HG03066 (cell line): Measurements from ENCODE around the gene PGA5.
A peak's percentile ranks its signal among the peaks of the same experiment; 100 is the strongest.

Experiments
- ATAC-seq: cut with Tn5 transposase; IDR thresholded peaks from one replicate; pipeline ENCODE4 v1.9.1; 2021; ENCODE audit warnings: low read depth; ENCODE audit not compliant: unreplicated experiment

Gene PGA5

DNA sequence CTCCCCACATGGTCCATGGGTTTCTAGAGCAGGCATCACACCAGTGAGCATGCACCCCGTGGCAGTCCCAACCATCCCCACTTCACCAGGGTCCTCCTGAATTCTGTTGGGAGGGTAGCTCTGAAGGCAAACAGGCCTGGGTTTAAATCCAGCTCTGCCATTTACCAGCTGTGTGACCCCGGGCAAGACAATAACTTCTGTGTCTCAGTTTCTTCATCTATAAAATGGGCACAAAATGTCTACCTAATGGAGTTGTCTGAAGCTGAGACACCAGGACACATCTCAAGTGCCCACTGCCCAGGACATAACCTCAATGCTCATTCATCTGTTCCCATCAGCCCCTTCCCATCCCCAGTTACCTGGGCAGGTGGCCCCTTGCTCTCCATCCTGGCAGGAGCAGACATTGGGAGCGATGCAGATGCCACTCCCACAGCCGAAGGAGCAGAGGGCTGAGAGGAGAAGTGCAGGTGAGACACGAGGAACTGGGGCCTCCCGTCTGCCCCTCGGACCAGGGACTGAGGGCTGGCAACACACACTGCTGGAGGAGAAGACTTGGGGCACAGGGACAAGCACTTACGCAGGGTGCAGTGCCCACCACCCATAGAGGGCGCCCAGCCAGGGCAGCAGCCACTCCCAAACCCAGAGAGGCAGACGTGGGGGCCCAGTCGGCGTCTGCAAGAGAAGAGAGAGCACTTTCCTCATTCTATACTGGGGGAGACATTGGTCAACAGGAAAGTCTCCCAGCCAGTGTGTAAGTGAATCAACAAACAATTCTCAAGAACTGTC lies 50.1 kb downstream of the PGA5 start:
- ATAC-seq, result no peak

DNA sequence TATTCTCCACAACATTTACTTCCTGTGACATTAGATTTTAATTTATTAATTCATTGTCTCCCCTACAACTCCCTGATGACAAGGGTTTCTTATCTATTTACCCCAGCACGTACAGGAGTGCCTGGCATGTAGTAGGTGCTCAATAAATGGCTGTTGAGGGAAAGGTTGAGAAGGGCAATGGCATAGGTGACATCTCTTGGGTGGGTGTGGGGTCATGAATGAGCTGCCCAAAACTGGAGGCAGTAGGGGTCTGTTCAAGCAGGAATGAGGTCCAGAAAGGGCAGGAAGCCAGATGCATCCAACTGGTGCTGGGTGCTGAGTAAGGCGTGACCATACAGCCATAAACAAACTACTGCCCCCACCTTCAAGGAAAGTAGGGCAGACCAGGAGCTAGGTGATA lies 51.4 kb downstream of the PGA5 start:
- ATAC-seq, result no peak

DNA sequence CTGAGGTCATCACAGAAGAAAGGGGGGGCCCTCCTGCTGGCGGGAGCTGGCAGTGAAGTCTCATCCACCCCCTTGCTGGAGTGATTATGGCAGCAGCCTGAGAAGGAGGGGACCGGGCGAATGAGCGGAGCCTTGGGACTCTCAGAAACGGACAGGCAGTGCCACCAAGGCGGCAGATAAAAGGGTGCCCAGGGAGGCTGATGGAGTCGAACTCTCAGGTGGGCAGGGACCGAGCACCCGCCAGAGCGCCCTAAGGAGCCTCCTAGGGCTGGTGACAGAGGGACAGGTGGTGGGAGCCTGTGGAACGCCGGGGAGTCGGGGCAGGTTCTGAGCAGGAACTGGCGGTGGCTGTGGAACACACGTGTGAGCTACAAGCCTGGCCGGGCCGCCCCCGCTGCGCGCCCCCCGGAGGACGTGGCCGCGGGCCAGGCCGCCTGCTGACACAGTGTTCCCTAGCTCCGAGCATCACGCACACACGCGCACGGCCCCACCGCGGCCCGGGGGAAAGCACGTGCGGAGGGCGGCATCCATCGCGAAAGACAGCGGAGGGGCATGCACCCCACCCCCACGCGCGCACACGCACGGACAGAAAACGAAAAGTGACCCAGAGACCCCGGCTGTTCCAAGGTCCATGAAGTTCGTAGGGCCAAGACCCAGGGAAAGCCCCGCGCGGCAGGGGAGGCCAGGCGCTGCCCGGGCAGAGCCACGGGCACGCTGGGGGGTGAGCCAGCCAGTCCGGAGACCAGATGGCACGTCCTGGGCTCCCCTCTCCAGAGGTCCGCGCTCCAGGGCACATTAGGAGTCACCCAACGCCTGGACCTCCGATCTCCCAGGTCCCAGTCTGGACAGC lies 53.1 kb downstream of the PGA5 start:
- peak; percentile 39 for ATAC-seq

DNA sequence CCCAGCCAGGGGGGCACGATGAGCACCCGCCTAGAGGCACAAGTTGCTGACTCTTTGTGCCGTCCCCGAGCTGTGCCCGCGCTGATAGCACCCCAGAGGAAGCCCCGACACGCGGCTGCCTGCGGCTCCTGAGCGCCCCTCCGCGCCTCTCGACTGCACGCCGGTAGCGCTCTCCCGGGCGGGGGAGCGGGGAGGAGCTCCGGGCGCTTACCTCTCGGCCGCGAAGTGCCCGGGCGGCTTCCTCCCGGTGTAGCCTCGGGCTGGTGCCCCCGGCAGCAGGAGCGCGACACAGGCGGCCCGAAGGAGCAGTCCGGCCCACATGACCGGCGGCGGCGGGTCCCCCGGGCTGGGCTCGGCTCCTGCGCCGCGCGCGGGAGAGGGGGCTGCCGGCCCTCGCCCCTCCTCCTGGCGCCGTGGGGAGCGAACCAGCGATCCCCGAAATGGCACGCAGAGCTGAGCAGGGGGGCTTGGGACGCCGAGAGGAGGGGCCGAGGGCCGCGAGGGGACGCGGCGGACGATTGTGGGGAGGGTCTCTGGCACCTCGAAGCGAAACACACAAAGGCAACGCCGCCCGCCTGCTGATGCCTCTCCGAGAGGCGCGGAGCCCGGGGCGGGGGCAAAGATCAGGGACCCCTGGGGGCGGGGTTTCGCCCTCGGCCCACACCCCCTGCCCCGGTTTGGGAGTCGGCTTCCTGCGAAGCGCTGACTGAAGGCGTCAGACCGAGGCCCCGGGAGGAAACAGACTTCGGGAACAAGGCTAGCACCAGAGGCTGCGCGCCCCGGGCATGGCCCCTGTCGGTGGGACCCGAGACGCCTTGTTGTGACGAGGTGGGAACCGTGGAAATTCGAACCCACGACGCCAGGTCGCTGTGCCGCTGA lies 54.0 kb downstream of the PGA5 start, which contains the start of gene VWCE:
VWCE (minus strand) TSS at position 600 of the 879 bp plus-strand sequence; CDS start at position 321, 279 bp downstream.
- ATAC-seq, result peak; percentile 78

DNA sequence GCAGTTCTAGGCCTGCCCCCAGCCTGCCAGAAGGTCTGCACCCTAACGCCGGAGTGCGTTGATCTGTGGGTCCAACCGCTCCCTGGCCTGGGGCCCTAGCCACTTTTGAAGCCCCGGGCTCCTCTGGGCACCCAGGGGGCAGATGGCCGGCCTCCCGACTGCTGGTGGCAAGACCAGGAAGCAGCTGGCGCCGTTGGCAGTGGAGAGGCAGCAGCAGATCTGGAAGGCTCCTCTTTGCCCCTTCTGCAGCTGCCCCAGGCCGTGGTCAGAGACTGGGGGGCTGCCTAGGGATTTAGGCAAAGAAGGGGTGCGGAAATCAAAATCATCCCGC lies 54.6 kb downstream of the PGA5 start:
- ATAC-seq, result no peak

DNA sequence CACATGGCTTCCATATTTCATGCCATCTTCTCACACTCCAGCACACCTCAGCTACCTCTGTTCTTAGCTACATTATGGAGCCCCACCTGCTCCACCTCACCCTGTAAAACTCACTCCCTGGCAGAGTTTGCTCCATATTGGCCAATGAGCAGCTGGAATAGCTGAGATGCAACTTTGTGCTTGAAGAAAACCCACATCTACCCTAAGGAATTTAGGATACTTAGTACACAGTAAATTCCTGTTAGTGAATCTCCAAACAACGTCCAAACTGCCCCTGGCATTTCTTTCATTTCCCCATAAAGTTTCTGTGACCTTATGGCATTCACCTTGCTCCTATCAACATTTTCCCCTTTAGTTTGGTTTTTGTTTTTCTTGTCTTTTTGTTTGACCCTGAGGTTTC lies 56.4 kb downstream of the PGA5 start:
- no peak for ATAC-seq

DNA sequence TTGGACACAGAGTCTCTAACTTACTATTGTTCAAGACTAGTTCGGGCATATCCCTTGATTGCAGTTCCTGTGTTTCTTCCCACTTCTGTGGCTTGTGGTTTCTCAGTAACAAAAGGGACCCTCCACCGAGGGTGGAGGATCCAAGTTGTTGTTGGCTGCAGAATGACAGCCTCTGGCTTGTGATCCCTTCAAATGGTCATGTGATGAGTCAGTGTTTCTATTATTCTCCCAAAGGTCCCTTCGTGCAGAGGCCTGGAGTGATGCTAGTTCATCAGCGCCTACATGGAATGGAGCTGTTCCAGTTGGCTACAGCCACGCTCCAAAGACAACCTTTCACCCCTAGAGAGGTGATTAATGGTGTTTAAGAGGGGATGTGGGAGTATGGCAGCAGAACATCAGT lies 56.8 kb downstream of the PGA5 start:
- no peak for ATAC-seq

DNA sequence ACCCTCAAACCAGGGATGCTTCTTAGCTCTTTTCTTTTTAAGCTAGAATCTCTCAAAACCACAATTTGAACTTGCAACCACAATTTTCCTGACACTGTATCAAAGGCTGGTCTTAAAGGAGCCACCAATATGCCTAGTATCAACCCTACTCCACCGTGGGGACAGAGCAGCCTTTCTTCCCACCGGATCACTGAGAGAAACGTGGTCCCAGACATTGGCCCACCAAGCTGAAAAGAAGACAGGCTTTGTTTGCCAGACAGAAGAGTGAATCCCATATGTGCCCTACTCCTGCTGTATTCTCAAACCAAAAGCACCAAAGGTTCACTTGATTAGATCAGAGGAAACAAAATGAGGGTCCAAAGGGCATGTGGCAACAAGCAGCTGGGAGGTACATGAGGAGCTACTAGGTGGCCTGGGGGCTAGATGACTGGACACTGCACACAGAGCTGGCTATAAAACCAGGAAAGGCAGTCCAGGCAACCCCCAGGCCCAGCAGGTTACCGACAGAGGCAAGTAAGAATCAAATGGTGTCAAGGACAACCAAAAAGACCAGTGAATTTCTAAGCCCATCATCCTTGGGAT lies 57.8 kb downstream of the PGA5 start:
- ATAC-seq, result no peak
